GM12878 (cell line): ENCODE results near the gene CXXC5. TPM values are rescaled to one million over a fixed set of nuclear protein-coding genes. Genes with fewer than 3 reads are reported as not detected.

Source experiments
- ATAC-seq: fragments of 200-7000 bp; cut with Tn5 transposase; 3 replicates; pipeline ENCODE4 v1.9.1; 2020; ENCODE audit warnings: mild to moderate bottlenecking, moderate library complexity
- BruUV-seq: library from RNA; stranded (reverse); fragments of 400-500 nt; replicated peaks from 2 replicates; lab custom pipeline; 2021; lab: Mats Ljungman, UMichigan
- CTCF ChIA-PET: fragments of 300-600 bp; sonication (Branson Sonifier 250); formaldehyde crosslinking; extraction: SDS; loops from one replicate; lab custom pipeline; 2021; ENCODE audit warnings: inconsistent platforms; lab: Yijun Ruan, JAX
- POLR2A ChIA-PET: fragments of 350-600 bp; formaldehyde crosslinking; extraction: SDS; loops from one replicate; lab custom pipeline; 2021; ENCODE audit warnings: inconsistent platforms; lab: Charles Lee
- RAD21 ChIA-PET: fragments of 300-600 bp; sonication (Branson Sonifier 250); formaldehyde crosslinking; loops from one replicate; lab custom pipeline; 2023; ENCODE audit warnings: antibody characterized with exemption; ENCODE audit not compliant: unreplicated experiment; lab: Charles Lee
- SMC1A ChIA-PET: fragments of 300-600 bp; sonication (Branson Sonifier 250); formaldehyde crosslinking; loops from one replicate; lab custom pipeline; 2023; ENCODE audit not compliant: unreplicated experiment, uncharacterized antibody; lab: Charles Lee
- DNase-seq: peaks from one replicate; pipeline ENCODE4 v3.0.0-alpha.2; 2011; ENCODE audit warnings: low read depth, low spot score
- FAIRE-seq: peaks from 3 replicates; lab custom pipeline; 2011; peaks lifted over from hg19 to GRCh38; lab: Jason Lieb, UNC
- H2AFZ ChIP-seq: 2 replicates; pipeline ENCODE4 v1.6.0; 2011; ENCODE audit warnings: low read depth, low read length, control low read depth; ENCODE audit not compliant: control insufficient read depth
- H3K27ac ChIP-seq: 2 replicates; pipeline ENCODE4 v1.5.1; 2011; ENCODE audit warnings: control low read depth; ENCODE audit not compliant: control insufficient read depth, insufficient read depth
- H3K27me3 ChIP-seq, 2 experiments: replicated peaks in 1 of 2; 2 replicates each; pipeline versions ENCODE4 v1.6.0 to v1.6.1; 2011; ENCODE audit warnings: low read length in 1 of 2; ENCODE audit not compliant: control insufficient read depth in 2 of 2, insufficient read depth in 2 of 2
- H3K36me3 ChIP-seq, 2 experiments: 2 replicates each; pipeline ENCODE4 v1.5.1; 2011; ENCODE audit warnings: low read length in 1 of 2; ENCODE audit not compliant: control insufficient read depth in 2 of 2, insufficient read depth in 2 of 2
- H3K4me1 ChIP-seq: 2 replicates; pipeline ENCODE4 v1.6.1; 2011; ENCODE audit warnings: mild to moderate bottlenecking, low read length, moderate library complexity, mixed read lengths; ENCODE audit not compliant: control insufficient read depth, insufficient read depth
- H3K4me2 ChIP-seq: 2 replicates; pipeline ENCODE4 v1.6.0; 2011; ENCODE audit warnings: control low read depth; ENCODE audit not compliant: control insufficient read depth, insufficient read depth
- H3K4me3 ChIP-seq: fragments of 200-600 bp; sonication (generic); 2 replicates; pipeline ENCODE4 v1.5.1; 2016
- H3K79me2 ChIP-seq: 2 replicates; pipeline ENCODE4 v1.6.0; 2011; ENCODE audit warnings: low read length; ENCODE audit not compliant: control insufficient read depth, insufficient read depth
- H3K9ac ChIP-seq: 2 replicates; pipeline ENCODE4 v1.8.0; 2011; ENCODE audit warnings: low read length, control low read depth, mixed read lengths; ENCODE audit not compliant: control insufficient read depth, insufficient read depth
- H3K9me3 ChIP-seq: replicated peaks from 3 replicates; pipeline ENCODE4 v1.5.1; 2011; ENCODE audit warnings: mild to moderate bottlenecking, low read length; ENCODE audit not compliant: control insufficient read depth, insufficient read depth
- H4K20me1 ChIP-seq: 2 replicates; pipeline ENCODE4 v1.6.0; 2011; ENCODE audit not compliant: control insufficient read depth, insufficient read depth
- JUNB ChIP-seq: IDR thresholded peaks from 2 replicates; pipeline ENCODE4 v1.6.1; 2016; ENCODE audit warnings: antibody characterized with exemption, mild to moderate bottlenecking
- MEF2B ChIP-seq: fragments of 450-650 bp; IDR thresholded peaks from 2 replicates; pipeline ENCODE4 v1.6.1; 2018; ENCODE audit warnings: mild to moderate bottlenecking, moderate library complexity; ENCODE audit not compliant: partially characterized antibody, poor library complexity, severe bottlenecking
- SIX5 ChIP-seq: IDR thresholded peaks from 2 replicates; pipeline ENCODE4 v1.6.1; 2011; ENCODE audit warnings: mild to moderate bottlenecking, low read depth, low read length, moderate library complexity; ENCODE audit not compliant: severe bottlenecking
- SMAD1 ChIP-seq: fragments of 450-650 bp; IDR thresholded peaks from 2 replicates; pipeline ENCODE4 v1.6.1; 2018; ENCODE audit warnings: mild to moderate bottlenecking, low read depth; ENCODE audit not compliant: partially characterized antibody
- TARDBP ChIP-seq: IDR thresholded peaks from 2 replicates; pipeline ENCODE4 v1.6.1; 2016; ENCODE audit warnings: borderline replicate concordance
- ZBED1 ChIP-seq: IDR thresholded peaks from 2 replicates; pipeline ENCODE4 v1.6.1; 2016; ENCODE audit warnings: borderline replicate concordance
- ZZZ3 ChIP-seq: IDR thresholded peaks from 2 replicates; pipeline ENCODE4 v1.6.1; 2011; ENCODE audit warnings: low read depth; ENCODE audit not compliant: control insufficient read depth, insufficient read length
- WGBS: methylation state at CpG from one replicate; pipeline ENCODE4 v1.1.6; 2016; ENCODE audit warnings: low lambda C conversion rate; ENCODE audit not compliant: insufficient replicate concordance, insufficient coverage; ENCODE audit errors: missing lambda C conversion rate; 5-methylcytosine and 5-hydroxymethylcytosine counted together
- in situ Hi-C: fragments of 300-500 bp; cut with MboI; formaldehyde crosslinking; loops from 9 replicates; pipeline ENCODE4 v1.14.3; 2018; ENCODE audit warnings: mixed read lengths
- intact Hi-C: fragments of 100-400 bp; cut with micrococcal nuclease; formaldehyde crosslinking; loops from one replicate; pipeline ENCODE4 v1.14.2; 2022; ENCODE audit not compliant: unreplicated experiment
- polyA plus RNA-seq, 11 experiments: library from polyadenylated mRNA; depleted of rRNA in 4 of 11; unstranded in 6 of 11; stranded (reverse) in 5 of 11; fragments of >200 nt; fragmentation: Nextera tagmentation in 4 of 11; fragmentation: Illumina TruSeq in 1 of 11; extraction: Ambion mirVana in 4 of 11; extraction: Trizol in 1 of 11; gene quantifications; 1 replicate in 1 of 11; 2 replicates in 10 of 11; pipeline versions ENCODE4 v1.2.1 to v1.2.3, GENCODE V29; 2011 to 2016; ENCODE audit warnings: inconsistent platforms in 2 of 11, missing spikeins in 2 of 11, low read depth in 1 of 11
- total RNA-seq, 4 experiments: library from RNA; depleted of rRNA in 3 of 4; stranded (reverse); fragments of >200 nt in 3 of 4; fragmentation: Illumina TruSeq in 1 of 4; extraction: Trizol in 1 of 4; gene quantifications; 2 replicates each; pipeline versions ENCODE4 v1.2.1 to v1.2.3, GENCODE V29; 2013 to 2021

Gene CXXC5
- total and polyA plus RNA-seq, 10 of the 15 experiments (the other 5 are each of a cell fraction or from before 2014, with no cell fraction given): 1.8 to 90.8 (median 40.7) TPM

- Histone ChIP-seq H4K20me1 (no peaks in the 10 kb centered on the region), H3K36me3 (no peaks in the 10 kb centered on the region), H3K27me3 (no peaks in the 10 kb centered on the region), H3K4me3 (no peak overlapping the region), H3K9ac (no peak overlapping the region), H3K4me2 (no peak overlapping the region), H3K79me2 (peaks cover 4% of the 10 kb centered on the region), H3K4me1 (peaks cover 43% of the 10 kb centered on the region), H2AFZ (no peak overlapping the region), H3K9me3 (no peaks in the 10 kb centered on the region), H3K27ac (no peak overlapping the region)
- BruUV-seq: no TSS peak
- intact Hi-C loops (loop anchor here (5.0 to 10.0 kb wide), 3 partner anchors 108 to 325 kb away; no protein-coding TSS in a partner anchor), in situ Hi-C loops (no loop called here)
- ChIA-PET POLR2A (interaction anchor here (4.6 to 9.8 kb wide), 3 partner anchors 8 to 50 kb away, joined by 44 to 163 read pairs (median 52); partner anchors contain the start of gene CXXC5), RAD21 (interaction anchor here (5.4 to 9.2 kb wide), 6 partner anchors 12 to 106 kb away, joined by 60 to 265 read pairs (median 126); partner anchors contain the start of gene CXXC5), CTCF (interaction anchor here (1.4 to 9.9 kb wide), 8 partner anchors 11 to 329 kb away, joined by 3 to 335 read pairs (median 40); partner anchors contain the start of gene CXXC5), SMC1A (interaction anchor here (7.5 to 8.5 kb wide), 2 partner anchors 11 to 29 kb away, joined by 100 to 175 read pairs; partner anchors contain the start of gene CXXC5)
- 82% methylated on average over 11 of the region's 11 CpGs for WGBS
- no peak for ATAC-seq
- no peak for FAIRE-seq
- TF ChIP-seq MEF2B (peak; percentile 34), SMAD1 (no peak)
- DNase-seq: no peak
Measured at GRCh38 chr5:139639619-139640380, 8.3 kb upstream of the CXXC5 start.

GRCh38 chr5:139640421-139641115, 7.6 kb upstream of the CXXC5 start:
- in situ Hi-C loops (no loop called here), intact Hi-C loops (no loop called here)
- Histone ChIP-seq H3K79me2 (peaks cover 4% of the 10 kb centered on the region), H3K4me3 (no peak overlapping the region), H3K4me2 (no peak overlapping the region), H3K27me3 (no peaks in the 10 kb centered on the region), H2AFZ (no peak overlapping the region), H3K27ac (no peak overlapping the region), H3K9ac (no peak overlapping the region), H3K36me3 (no peaks in the 10 kb centered on the region), H4K20me1 (no peaks in the 10 kb centered on the region), H3K4me1 (peaks cover 40% of the 10 kb centered on the region), H3K9me3 (no peaks in the 10 kb centered on the region)
- ATAC-seq (no peak), DNase-seq (no peak), FAIRE-seq (no peak)
- WGBS: 93% methylated on average over 13 of the region's 13 CpGs
- SMC1A ChIA-PET: no interaction called here
- BruUV-seq: no TSS peak
- POLR2A ChIA-PET: interaction anchor here (9.8 kb wide), 1 partner anchor 25 kb away, joined by 163 read pairs; no protein-coding TSS in a partner anchor
- RAD21 ChIA-PET: interaction anchor here (7.7 to 9.2 kb wide), 2 partner anchors 11 to 28 kb away, joined by 162 to 265 read pairs; partner anchors contain the start of gene CXXC5
- TF ChIP-seq ZZZ3 (no peak), TARDBP (no peak), JUNB (no peak), ZBED1 (no peak), SIX5 (no peak)
- CTCF ChIA-PET: interaction anchor here (1.0 to 9.9 kb wide), 5 partner anchors 29 to 125 kb away, joined by 3 to 335 read pairs (median 12); no protein-coding TSS in a partner anchor
